Upper lobe of left lung (tissue), 4 donors: ENCODE measurements around the gene SGMS2.

Source experiments
- POLR2A ChIP-seq, 4 donors: fragments of 450-650 bp; IDR thresholded peaks; one replicate each; pipeline ENCODE4 v1.5.1; 2016 to 2017; ENCODE audit warnings: antibody characterized with exemption in 4 of 4, mild to moderate bottlenecking in 2 of 4
- TF ChIP-seq, protein P1 (sequence below), 6 experiments: fragments of 450-650 bp in 4 of 6; fragments of 200-600 bp in 2 of 6; sonication (generic) in 2 of 6; IDR thresholded peaks; one replicate each; pipeline ENCODE4 v1.5.1; 2016 to 2019; ENCODE audit warnings: antibody characterized with exemption in 6 of 6

DNA sequence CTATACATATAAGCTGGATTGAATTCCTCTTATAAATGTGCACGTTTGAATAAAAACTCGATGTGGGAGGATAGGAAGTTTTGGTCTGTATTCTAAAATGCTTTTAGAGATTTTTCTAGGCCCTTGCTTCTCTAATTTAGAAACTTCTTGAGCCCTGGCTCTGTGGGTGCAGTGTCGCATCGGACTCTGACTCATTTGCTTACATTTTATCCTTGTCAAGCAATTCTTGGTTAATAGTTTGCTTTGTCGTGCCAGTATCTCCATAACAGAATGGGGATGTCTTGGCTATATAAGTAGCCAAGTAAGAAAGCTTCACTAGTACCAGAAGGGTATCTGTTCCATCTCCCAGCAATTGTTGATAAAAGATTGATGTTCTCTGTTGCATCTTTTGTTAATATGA is 10.7 kb downstream of the SGMS2 start:
- no peak for TF ChIP-seq POLR2A (IDR thresholded peaks at IDR 0.05)
- TF ChIP-seq, protein P1, sequence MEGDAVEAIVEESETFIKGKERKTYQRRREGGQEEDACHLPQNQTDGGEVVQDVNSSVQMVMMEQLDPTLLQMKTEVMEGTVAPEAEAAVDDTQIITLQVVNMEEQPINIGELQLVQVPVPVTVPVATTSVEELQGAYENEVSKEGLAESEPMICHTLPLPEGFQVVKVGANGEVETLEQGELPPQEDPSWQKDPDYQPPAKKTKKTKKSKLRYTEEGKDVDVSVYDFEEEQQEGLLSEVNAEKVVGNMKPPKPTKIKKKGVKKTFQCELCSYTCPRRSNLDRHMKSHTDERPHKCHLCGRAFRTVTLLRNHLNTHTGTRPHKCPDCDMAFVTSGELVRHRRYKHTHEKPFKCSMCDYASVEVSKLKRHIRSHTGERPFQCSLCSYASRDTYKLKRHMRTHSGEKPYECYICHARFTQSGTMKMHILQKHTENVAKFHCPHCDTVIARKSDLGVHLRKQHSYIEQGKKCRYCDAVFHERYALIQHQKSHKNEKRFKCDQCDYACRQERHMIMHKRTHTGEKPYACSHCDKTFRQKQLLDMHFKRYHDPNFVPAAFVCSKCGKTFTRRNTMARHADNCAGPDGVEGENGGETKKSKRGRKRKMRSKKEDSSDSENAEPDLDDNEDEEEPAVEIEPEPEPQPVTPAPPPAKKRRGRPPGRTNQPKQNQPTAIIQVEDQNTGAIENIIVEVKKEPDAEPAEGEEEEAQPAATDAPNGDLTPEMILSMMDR (IDR thresholded peaks at IDR 0.05), result no peak
